HepG2 (cell line): ENCODE measurements around the gene EEFSEC.

ENCODE experiments used
- CHD4 ChIP-seq: fragments of 200-600 bp; sonication (generic); IDR thresholded peaks from 2 replicates; pipeline ENCODE4 v1.7.0; 2017; ENCODE audit warnings: mild to moderate bottlenecking, low read length, borderline replicate concordance
- CTCF ChIP-seq: sonication (generic); formaldehyde crosslinking; IDR thresholded peaks from 2 replicates; pipeline ENCODE4 v1.5.0; 2020; ENCODE audit warnings: mild to moderate bottlenecking, missing genetic modification reagents, moderate library complexity
- NFKB2 ChIP-seq: sonication (generic); formaldehyde crosslinking; IDR thresholded peaks from 2 replicates; pipeline ENCODE4 v1.4.0; 2020; ENCODE audit warnings: missing genetic modification reagents, borderline replicate concordance
- ZNF652 ChIP-seq: IDR thresholded peaks from 2 replicates; pipeline ENCODE4 v1.6.1; 2016; ENCODE audit warnings: low read depth, borderline replicate concordance

GRCh38 chr3:128348805-128349531 is 195.7 kb downstream of the EEFSEC start:
- TF ChIP-seq ZNF652 = no peak
- TF ChIP-seq CHD4 = no peak
- TF ChIP-seq CTCF (CRISPR knock-in tag) = peak; percentile 4; the same call in 1 of the 2 replicates
- no peak for TF ChIP-seq NFKB2
